GM13976 (cell line): ENCODE results near the gene CAPN8.

Source experiments
- DNase-seq: peaks from one replicate; pipeline ENCODE4 v3.0.0; 2012; ENCODE audit warnings: low spot score
- in situ Hi-C: fragments of 300-500 bp; cut with MboI; formaldehyde crosslinking; loops from one replicate; pipeline ENCODE4 v1.12.0; 2022; ENCODE audit warnings: low sequenced_read_pairs, mixed read lengths, inconsistent platforms; ENCODE audit not compliant: unreplicated experiment
- TF ChIP-seq, protein P1 (sequence below): IDR thresholded peaks from 2 replicates; pipeline ENCODE4 v1.5.1; 2012; ENCODE audit warnings: borderline replicate concordance, mild to moderate bottlenecking; ENCODE audit not compliant: insufficient read depth; ENCODE audit errors: extremely low read depth, missing control alignments, control extremely low read depth

Gene CAPN8

DNA sequence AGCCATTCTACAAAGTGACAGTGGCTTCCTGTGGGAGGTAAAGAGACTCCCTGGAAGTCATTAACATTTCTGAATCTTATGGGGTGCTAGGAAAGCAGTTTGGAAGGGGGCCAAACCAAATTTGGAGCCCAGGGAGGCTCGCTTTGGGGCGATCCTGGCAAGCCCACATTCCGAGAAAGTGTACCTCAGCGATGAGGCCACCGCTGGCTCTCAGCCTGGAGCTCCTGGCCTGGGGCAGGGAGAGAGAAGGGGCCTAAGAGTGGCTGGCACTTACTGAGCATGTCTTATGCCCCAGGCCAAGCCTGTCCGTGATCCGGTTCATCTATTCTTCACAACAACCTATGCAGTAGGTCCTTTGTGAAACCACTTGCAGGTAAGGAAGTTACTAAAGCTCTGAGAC is 173.5 kb downstream of the CAPN8 start:
- DNase-seq, result no peak
- in situ Hi-C loops, result no loop called here
- TF ChIP-seq, protein P1, sequence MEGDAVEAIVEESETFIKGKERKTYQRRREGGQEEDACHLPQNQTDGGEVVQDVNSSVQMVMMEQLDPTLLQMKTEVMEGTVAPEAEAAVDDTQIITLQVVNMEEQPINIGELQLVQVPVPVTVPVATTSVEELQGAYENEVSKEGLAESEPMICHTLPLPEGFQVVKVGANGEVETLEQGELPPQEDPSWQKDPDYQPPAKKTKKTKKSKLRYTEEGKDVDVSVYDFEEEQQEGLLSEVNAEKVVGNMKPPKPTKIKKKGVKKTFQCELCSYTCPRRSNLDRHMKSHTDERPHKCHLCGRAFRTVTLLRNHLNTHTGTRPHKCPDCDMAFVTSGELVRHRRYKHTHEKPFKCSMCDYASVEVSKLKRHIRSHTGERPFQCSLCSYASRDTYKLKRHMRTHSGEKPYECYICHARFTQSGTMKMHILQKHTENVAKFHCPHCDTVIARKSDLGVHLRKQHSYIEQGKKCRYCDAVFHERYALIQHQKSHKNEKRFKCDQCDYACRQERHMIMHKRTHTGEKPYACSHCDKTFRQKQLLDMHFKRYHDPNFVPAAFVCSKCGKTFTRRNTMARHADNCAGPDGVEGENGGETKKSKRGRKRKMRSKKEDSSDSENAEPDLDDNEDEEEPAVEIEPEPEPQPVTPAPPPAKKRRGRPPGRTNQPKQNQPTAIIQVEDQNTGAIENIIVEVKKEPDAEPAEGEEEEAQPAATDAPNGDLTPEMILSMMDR, result no peak
